Ramos (cell line): ENCODE results near the gene TRIO.

Source experiments
- in situ Hi-C: fragments of 300-500 bp; cut with MboI; formaldehyde crosslinking; loops from one replicate; pipeline ENCODE4 v1.14.3; 2022; ENCODE audit warnings: low sequenced_read_pairs; ENCODE audit not compliant: unreplicated experiment

The TRIO gene

GRCh38 chr5:14256026-14256690, 113.0 kb downstream of the TRIO start:
- in situ Hi-C loops, result no loop called here

DNA sequence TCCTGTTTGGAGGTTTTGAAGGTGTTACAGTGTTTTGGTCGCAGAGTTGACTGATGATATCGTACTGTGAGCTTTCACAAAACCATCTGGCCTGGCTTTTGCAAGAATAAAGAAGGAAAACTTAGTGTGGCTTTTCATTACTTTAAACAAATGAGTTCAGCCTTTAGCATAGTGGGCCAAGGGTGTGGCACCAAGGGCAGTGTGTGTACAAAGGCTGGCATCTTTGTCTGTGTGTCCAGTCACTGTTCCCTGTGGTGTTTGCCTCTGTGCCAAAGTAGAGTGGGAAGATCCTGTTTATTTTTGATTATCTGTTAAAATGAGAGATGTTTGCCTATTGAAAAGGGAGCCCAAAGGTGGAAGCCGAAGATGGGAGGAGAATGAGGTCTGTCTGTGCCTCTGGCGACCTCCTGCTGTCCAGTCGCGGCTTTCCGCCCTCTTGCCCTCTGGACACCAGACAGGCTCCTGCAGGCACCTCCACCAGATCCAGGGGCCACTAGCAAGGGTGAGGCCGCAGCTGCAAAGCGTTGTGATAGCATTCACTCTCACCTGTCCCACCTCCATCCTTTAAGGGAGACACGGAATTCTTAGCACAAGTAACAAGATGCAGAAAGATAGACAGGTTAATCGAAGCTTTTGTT, 113.7 kb downstream of the TRIO start:
- in situ Hi-C loops, result no loop called here

GRCh38 chr5:14257995-14258403, 114.9 kb downstream of the TRIO start:
- in situ Hi-C loops, result no loop called here

GRCh38 chr5:14258840-14259239, 115.7 kb downstream of the TRIO start:
- in situ Hi-C loops, result no loop called here

DNA sequence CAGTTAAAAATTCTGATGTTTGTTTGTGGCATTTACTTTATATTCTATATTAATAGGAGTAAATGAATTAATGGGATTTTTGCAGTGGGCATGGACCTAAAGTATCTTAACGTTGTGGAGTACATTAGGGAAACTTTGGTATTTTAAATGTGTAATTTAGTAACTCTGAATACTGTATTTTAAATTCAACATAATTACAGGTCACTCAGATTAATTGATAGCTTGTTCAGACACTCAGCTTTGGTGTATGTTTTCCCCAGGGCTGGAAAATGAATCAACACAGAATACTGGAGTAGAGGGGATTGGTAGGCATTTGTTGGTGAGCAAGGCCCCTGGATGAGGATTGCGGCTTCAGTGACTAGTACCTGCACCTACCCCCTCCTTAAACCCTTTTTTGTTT, 117.5 kb downstream of the TRIO start:
- in situ Hi-C loops, result no loop called here

- in situ Hi-C loops, result no loop called here
Measured at GRCh38 chr5:14261235-14261634, 118.1 kb downstream of the TRIO start.

- in situ Hi-C loops, result no loop called here
Measured at GRCh38 chr5:14261856-14262611, 118.9 kb downstream of the TRIO start.

- in situ Hi-C loops, result no loop called here
Measured at GRCh38 chr5:14263113-14263512, 120.0 kb downstream of the TRIO start.

- in situ Hi-C loops, result no loop called here
Measured at GRCh38 chr5:14263699-14264098, 120.6 kb downstream of the TRIO start.

DNA sequence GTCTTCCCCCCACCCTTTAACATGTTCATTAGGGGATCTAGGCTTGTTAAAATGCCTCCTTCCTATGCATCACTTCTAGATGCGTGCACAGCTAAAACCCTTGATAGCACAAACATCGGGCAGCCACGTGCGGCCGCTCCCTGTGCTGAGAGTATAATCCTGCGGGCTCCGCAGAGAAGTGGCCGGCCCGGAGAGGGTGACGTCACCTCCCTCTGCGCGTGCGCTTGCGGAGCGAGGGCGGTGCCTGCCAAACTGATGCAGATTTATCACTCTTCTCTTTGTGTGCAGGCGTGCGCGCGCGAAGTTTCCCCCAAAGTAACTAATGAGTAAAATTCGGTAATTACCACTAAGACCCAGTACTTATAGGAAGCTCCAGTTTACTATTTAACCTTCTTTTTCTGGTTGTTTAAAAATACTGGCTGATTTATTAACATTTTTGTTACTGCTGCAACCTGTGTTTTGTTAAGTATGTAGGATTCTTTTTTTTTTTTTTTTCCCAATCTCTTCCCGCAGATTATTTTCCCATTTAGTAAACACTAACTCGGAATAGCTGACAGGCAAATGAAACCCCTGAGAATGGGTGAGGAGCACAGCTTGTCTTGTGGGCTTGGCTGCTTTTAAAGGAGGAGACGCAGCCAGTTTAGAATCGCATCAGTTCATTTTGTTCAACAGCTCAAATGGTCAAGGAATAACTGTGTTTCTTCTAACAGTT, 121.6 kb downstream of the TRIO start:
- in situ Hi-C loops, result no loop called here

- in situ Hi-C loops, result no loop called here
Measured at GRCh38 chr5:14265570-14265969, 122.4 kb downstream of the TRIO start.

DNA sequence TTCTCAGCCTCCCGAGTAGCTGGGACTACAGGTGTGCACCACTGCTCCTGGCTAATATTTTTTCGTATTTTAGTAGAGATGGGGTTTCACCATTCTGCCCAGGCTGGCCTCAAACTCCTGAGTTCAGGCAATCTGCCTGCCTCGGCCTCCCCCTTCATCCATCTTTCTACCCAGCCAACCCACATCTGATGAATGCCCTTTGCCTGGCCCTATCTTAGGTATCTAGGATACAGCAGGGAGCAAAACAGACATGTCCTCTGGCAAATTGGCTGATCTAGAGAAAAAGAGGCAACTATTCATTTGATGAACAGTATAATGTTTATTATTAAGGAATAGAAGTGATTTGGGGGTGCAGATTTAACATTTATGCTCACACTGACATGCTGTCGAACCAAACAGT, 123.0 kb downstream of the TRIO start:
- in situ Hi-C loops, result no loop called here

- in situ Hi-C loops, result no loop called here
Measured at GRCh38 chr5:14266686-14267085, 123.5 kb downstream of the TRIO start.

DNA sequence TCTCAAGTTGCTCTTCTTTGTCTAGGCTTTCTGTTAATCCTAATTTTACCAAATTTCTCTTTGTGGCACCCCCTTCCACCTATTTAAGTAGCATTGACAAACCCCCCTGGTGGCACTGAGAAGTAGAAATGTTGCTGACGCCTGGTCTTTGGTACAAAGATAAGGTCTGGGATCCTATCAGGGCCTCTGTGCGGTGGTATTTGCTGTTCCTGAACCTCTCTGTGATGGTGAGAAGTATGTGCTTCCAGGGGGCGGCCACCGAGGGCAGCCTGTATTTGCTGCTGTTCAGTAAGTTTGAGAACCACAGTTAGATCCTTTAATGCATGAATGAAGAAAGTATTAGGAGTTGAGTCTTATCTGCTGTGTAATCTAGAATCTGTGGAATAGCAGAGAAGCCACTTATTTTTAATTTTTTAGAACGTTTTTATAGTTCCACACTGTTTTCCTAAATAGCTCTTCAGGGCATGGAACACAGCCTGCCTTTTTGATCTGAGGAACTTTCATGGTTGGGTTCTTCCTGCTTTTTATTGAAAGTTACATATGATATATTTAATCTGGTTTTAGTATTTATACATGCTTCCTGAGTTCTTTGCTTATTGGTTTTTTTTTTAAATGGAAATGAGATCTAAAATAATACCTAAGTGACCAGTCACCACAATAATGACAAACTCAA, 124.2 kb downstream of the TRIO start:
- in situ Hi-C loops, result no loop called here

DNA sequence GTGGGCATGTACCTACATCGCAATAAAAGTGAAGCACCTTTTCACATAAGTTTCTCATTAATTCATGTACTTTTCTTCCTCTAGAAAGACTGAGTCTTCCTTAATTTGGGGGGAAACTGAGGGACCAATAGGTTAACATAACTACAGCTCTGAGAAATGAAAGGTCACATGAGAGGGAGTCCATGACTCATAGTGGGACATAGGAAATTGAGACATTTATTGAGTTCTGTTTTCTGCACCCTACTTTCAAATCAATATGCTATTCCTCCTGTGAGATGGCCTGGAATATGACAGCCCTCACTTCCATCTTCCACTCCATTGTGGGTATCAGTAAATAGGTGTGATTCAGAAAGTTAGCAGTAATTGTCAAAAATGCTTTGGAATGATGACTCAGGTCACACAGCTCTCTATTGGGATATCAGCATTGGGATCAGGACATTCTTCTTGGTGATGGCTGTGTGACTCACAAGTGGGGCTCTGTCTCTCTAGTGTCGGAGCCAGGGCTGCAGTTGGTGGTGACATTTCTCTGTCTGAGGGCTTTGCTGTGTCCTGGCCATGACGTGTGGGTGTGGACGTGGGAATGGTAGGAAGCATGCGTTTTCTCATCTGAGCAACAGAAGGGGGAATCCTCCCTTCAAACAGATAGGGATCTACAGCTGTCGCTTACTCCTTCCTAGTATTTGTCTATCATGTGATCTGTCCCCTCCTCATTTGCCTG, 125.0 kb downstream of the TRIO start:
- in situ Hi-C loops, result no loop called here

- in situ Hi-C loops, result no loop called here
Measured at GRCh38 chr5:14268738-14269137, 125.6 kb downstream of the TRIO start.

- in situ Hi-C loops, result no loop called here
Measured at GRCh38 chr5:14269395-14269794, 126.3 kb downstream of the TRIO start.

- in situ Hi-C loops, result no loop called here
Measured at GRCh38 chr5:14270209-14270702, 127.1 kb downstream of the TRIO start.

DNA sequence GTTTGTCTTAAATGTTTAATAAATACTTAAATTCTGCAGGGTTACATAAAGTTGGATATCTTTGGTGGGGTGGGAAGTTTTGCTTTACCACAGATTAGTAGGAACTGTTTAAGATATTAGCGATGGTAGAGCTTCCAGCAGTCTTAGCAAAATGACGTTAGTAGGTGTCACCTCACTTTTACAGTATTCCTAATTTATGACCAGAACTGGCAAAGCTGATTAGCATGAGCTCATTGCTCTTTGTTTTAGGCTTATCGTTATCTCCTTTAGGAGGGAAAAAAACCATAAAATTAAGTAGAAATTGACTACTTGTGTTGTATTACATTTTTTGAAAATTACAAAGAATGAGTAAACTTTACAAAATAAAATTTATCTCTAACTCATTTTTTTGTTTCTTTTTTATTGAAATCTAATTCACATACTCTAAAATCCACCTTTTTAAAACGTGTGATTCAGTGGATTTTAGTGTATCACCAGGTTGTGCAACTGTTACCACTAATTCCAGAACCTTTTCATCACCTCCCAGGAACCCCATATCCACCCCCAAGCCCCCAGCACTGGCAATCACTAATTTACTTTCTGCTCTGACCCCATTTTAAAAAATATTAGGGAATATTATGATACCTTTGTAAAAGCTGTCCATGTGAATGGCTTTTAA, 129.5 kb downstream of the TRIO start:
- in situ Hi-C loops, result no loop called here
